H9 (cell line): ENCODE data around the gene MEG3. TPM values are rescaled to one million over a fixed set of nuclear protein-coding genes. Genes with fewer than 3 reads are reported as not detected.
A peak's percentile ranks its signal among the peaks of the same experiment; 100 is the strongest.

Experiments used
- DNase-seq: peaks from one replicate; pipeline ENCODE4 v3.0.0-alpha.2; 2017
- H2AFZ ChIP-seq: one replicate; pipeline ENCODE4 v1.6.1; 2013; ENCODE audit warnings: mild to moderate bottlenecking, low read length, control low read depth, moderate library complexity
- H2AK5ac ChIP-seq: 2 replicates; pipeline ENCODE4 v1.6.1; 2013; ENCODE audit warnings: low read length, control low read depth, mixed read lengths; ENCODE audit not compliant: insufficient read length
- H2BK120ac ChIP-seq: one replicate; pipeline ENCODE4 v1.6.1; 2013; ENCODE audit warnings: low read depth, mild to moderate bottlenecking, low read length, control low read depth, inconsistent platforms; ENCODE audit not compliant: poor library complexity, severe bottlenecking
- H2BK12ac ChIP-seq: 2 replicates; pipeline ENCODE4 v1.6.1; 2013; ENCODE audit warnings: low read length, control low read depth, mixed read lengths, low read depth; ENCODE audit not compliant: insufficient read length
- H2BK15ac ChIP-seq: 2 replicates; pipeline ENCODE4 v1.6.1; 2013; ENCODE audit warnings: low read depth, low read length, control low read depth
- H2BK20ac ChIP-seq: one replicate; pipeline ENCODE4 v1.6.1; 2013; ENCODE audit warnings: low read depth, mild to moderate bottlenecking, low read length, control low read depth, inconsistent platforms; ENCODE audit not compliant: poor library complexity, severe bottlenecking
- H2BK5ac ChIP-seq: 2 replicates; pipeline ENCODE4 v1.6.1; 2013; ENCODE audit warnings: low read length, control low read depth, mixed read lengths; ENCODE audit not compliant: insufficient read length
- H3K14ac ChIP-seq: 2 replicates; pipeline ENCODE4 v1.6.1; 2013; ENCODE audit warnings: low read length, control low read depth; ENCODE audit not compliant: insufficient read depth
- H3K18ac ChIP-seq: 2 replicates; pipeline ENCODE4 v1.6.1; 2013; ENCODE audit warnings: low read depth, mild to moderate bottlenecking, mixed read lengths, low read length, control low read depth; ENCODE audit not compliant: insufficient read length
- H3K23ac ChIP-seq: 2 replicates; pipeline ENCODE4 v1.6.1; 2013; ENCODE audit warnings: low read length, control low read depth, mixed read lengths, low read depth; ENCODE audit not compliant: insufficient read length
- H3K23me2 ChIP-seq: 2 replicates; pipeline ENCODE4 v1.6.1; 2013; ENCODE audit warnings: low read depth, mild to moderate bottlenecking, mixed read lengths, low read length, control low read depth; ENCODE audit not compliant: insufficient read length, poor library complexity, severe bottlenecking
- H3K27ac ChIP-seq: 2 replicates; pipeline ENCODE4 v1.5.1; 2013; ENCODE audit warnings: low read length, control low read depth, mixed read lengths, low read depth; ENCODE audit not compliant: insufficient read length
- H3K27me3 ChIP-seq: 2 replicates; pipeline ENCODE4 v1.6.1; 2013; ENCODE audit warnings: low read length, control low read depth, inconsistent platforms; ENCODE audit not compliant: insufficient read depth
- H3K4ac ChIP-seq: 2 replicates; pipeline ENCODE4 v1.6.1; 2013; ENCODE audit warnings: low read depth, mild to moderate bottlenecking, control low read depth, inconsistent platforms, low read length, moderate library complexity
- H3K4me1 ChIP-seq: 2 replicates; pipeline ENCODE4 v1.6.1; 2013; ENCODE audit warnings: low read length, control low read depth, inconsistent platforms; ENCODE audit not compliant: insufficient read depth
- H3K4me2 ChIP-seq: 2 replicates; pipeline ENCODE4 v1.6.1; 2013; ENCODE audit warnings: low read length, control low read depth, mixed read lengths; ENCODE audit not compliant: insufficient read length, insufficient read depth
- H3K56ac ChIP-seq: 2 replicates; pipeline ENCODE4 v1.6.1; 2013; ENCODE audit warnings: low read depth, mild to moderate bottlenecking, mixed read lengths, low read length, control low read depth; ENCODE audit not compliant: insufficient read length
- H3K79me1 ChIP-seq: 2 replicates; pipeline ENCODE4 v1.6.1; 2013; ENCODE audit warnings: low read depth, mild to moderate bottlenecking, moderate library complexity, low read length, control low read depth, inconsistent platforms; ENCODE audit not compliant: insufficient read depth, poor library complexity, severe bottlenecking
- H3K79me2 ChIP-seq: 2 replicates; pipeline ENCODE4 v1.6.1; 2013; ENCODE audit warnings: low read length, control low read depth, inconsistent platforms; ENCODE audit not compliant: insufficient read depth
- H3K9ac ChIP-seq: 2 replicates; pipeline ENCODE4 v1.6.1; 2013; ENCODE audit warnings: low read length, control low read depth, mixed read lengths; ENCODE audit not compliant: insufficient read length; ENCODE audit errors: extremely low read depth
- H3K9me3 ChIP-seq: one replicate; pipeline ENCODE4 v1.6.1; 2013; ENCODE audit warnings: low read depth, low read length, inconsistent platforms; ENCODE audit not compliant: control insufficient read depth
- H3T11ph ChIP-seq: one replicate; pipeline ENCODE4 v1.6.1; 2013; ENCODE audit warnings: mild to moderate bottlenecking, low read length, control low read depth, inconsistent platforms
- H4K20me1 ChIP-seq: one replicate; pipeline ENCODE4 v1.6.1; 2013; ENCODE audit not compliant: control insufficient read depth, insufficient read length, insufficient read depth
- H4K5ac ChIP-seq: 2 replicates; pipeline ENCODE4 v1.6.1; 2013; ENCODE audit warnings: low read depth, mild to moderate bottlenecking, mixed read lengths, low read length, control low read depth; ENCODE audit not compliant: insufficient read length
- H4K8ac ChIP-seq: replicated peaks from 2 replicates; pipeline ENCODE4 v1.6.1; 2013; ENCODE audit warnings: low read length, control low read depth, mixed read lengths, low read depth; ENCODE audit not compliant: insufficient read length
- H4K91ac ChIP-seq: 2 replicates; pipeline ENCODE4 v1.6.1; 2013; ENCODE audit warnings: low read depth, mild to moderate bottlenecking, moderate library complexity, mixed read lengths, low read length, control low read depth; ENCODE audit not compliant: insufficient read length
- H3K27ac Mint-ChIP-seq, 3 experiments: 2 replicates in 2 of 3; 3 replicates in 1 of 3; pipeline ENCODE4 v1.8.0; 2020 to 2021; ENCODE audit warnings: mixed read lengths in 3 of 3, mild to moderate bottlenecking in 1 of 3, moderate library complexity in 1 of 3
- H3K27me3 Mint-ChIP-seq: 2 replicates; pipeline ENCODE4 v1.8.0; 2021; ENCODE audit warnings: low read depth, mild to moderate bottlenecking, moderate library complexity, mixed read lengths
- H3K36me3 Mint-ChIP-seq, 3 experiments: 2 replicates in 2 of 3; 3 replicates in 1 of 3; pipeline ENCODE4 v1.8.0; 2020 to 2021; ENCODE audit warnings: low read depth in 3 of 3, mixed read lengths in 3 of 3; ENCODE audit not compliant: insufficient read depth in 1 of 3
- H3K4me1 Mint-ChIP-seq, 2 experiments: 2 replicates each; pipeline ENCODE4 v1.8.0; 2020; ENCODE audit warnings: mixed read lengths in 2 of 2
- H3K4me3 Mint-ChIP-seq, 2 experiments: 2 replicates in 1 of 2; 3 replicates in 1 of 2; pipeline ENCODE4 v1.8.0; 2020 to 2021; ENCODE audit warnings: mild to moderate bottlenecking in 2 of 2, mixed read lengths in 2 of 2, moderate library complexity in 1 of 2
- H3K9me3 Mint-ChIP-seq, 2 experiments: 2 replicates in 1 of 2; 3 replicates in 1 of 2; pipeline ENCODE4 v1.8.0; 2020; ENCODE audit warnings: mild to moderate bottlenecking in 2 of 2, mixed read lengths in 2 of 2, moderate library complexity in 1 of 2
- CTCF ChIP-seq: fragments of 200-600 bp; sonication (generic); conservative IDR thresholded peaks from 3 replicates; pipeline ENCODE4 v1.8.0; 2021; ENCODE audit warnings: antibody characterized with exemption, mild to moderate bottlenecking
- WGBS: extraction: QIAGEN DNeasy Blood & Tissue Kit; methylation state at CpG from one replicate; pipeline ENCODE4 v1.1.7; 2013; ENCODE audit warnings: missing lambda C conversion rate, low lambda C conversion rate, mixed read lengths; ENCODE audit not compliant: insufficient read length; ENCODE audit errors: extremely low coverage; 5-methylcytosine and 5-hydroxymethylcytosine counted together
- total RNA-seq: library from RNA; stranded (reverse); gene quantifications from 2 replicates; pipeline ENCODE4 v1.2.1, GENCODE V29; 2021

Gene MEG3
- total RNA-seq, 1 experiment from 2014 or later = 0.52 TPM

DNA sequence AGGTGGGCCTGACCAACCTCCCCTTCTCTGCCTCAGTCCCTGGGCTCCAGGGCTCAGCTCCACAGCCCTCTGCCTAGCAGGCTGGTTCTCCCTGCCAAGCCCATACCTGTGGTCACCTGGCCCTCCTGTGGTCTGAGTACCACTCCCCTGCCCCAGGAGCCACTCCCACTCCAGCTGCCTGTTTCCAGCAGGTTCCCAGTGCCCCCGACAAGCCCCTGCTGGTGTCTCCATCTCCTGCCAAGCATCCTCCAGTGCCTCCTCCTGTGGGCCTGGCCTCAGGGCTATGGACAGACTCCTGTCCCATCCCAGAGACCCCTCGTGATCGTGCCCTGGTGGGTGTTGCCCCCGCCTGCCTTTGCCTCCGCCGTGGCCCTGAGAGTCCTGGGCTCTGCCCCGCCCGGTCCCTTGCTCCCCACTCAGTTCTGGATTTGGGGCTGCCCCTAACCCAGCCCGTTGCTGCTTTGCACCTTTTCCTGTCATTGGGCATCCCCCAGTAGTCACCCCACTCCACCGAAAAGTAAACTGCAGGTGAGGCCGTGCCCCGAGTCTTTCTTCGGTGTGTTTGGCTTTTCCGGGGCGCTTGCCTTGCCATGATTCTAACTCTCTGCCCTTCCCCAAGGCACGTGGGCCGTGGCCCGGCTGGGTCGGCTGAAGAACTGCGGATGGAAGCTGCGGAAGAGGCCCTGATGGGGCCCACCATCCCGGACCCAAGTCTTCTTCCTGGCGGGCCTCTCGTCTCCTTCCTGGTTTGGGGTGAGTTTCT, 9.8 kb downstream of the MEG3 start:
- H2AK5ac ChIP-seq = no peak overlapping the region
- Mint-ChIP-seq H3K4me1 (peaks cover 55 to 69% of the 10 kb centered on the region in 2 experiments), H3K36me3 (no peaks in the 10 kb centered on the region), H3K27me3 (peaks cover 8% of the 10 kb centered on the region), H3K27ac (peak overlapping the region in 1 of 3 experiments; percentile 44; a peak in 1 of 7 replicates), H3K4me3 (no peak overlapping the region), H3K9me3 (peaks cover 2 to 3% of the 10 kb centered on the region in 2 experiments; a peak in 3 of 5 replicates)
- no peak overlapping the region for H3K18ac ChIP-seq
- H3K56ac ChIP-seq = no peak overlapping the region
- H4K5ac ChIP-seq = no peak overlapping the region
- H3K23ac ChIP-seq = no peak overlapping the region
- H2BK5ac ChIP-seq = no peak overlapping the region
- H3K27me3 ChIP-seq = no peaks in the 10 kb centered on the region
- H3K14ac ChIP-seq = no peak overlapping the region
- WGBS = no CpG with 5 or more reads among the region's 24 CpGs
- no peaks in the 10 kb centered on the region for H3K9me3 ChIP-seq
- no peak overlapping the region for H2BK12ac ChIP-seq
- no peak overlapping the region for H4K8ac ChIP-seq
- no peaks in the 10 kb centered on the region for H3K79me1 ChIP-seq
- no peak overlapping the region for H3K9ac ChIP-seq
- H4K20me1 ChIP-seq = no peaks in the 10 kb centered on the region
- no peak overlapping the region for H4K91ac ChIP-seq
- H3T11ph ChIP-seq = no peak overlapping the region
- DNase-seq = no peak
- H2BK120ac ChIP-seq = no peak overlapping the region
- H3K4ac ChIP-seq = no peak overlapping the region
- H2AFZ ChIP-seq = no peak overlapping the region
- no peaks in the 10 kb centered on the region for H3K79me2 ChIP-seq
- no peak for TF ChIP-seq CTCF
- no peak overlapping the region for H3K4me2 ChIP-seq
- H2BK15ac ChIP-seq = no peak overlapping the region
- no peak overlapping the region for H2BK20ac ChIP-seq
- H3K23me2 ChIP-seq = no peaks in the 10 kb centered on the region
- no peak overlapping the region for H3K27ac ChIP-seq
- peaks cover 10% of the 10 kb centered on the region; the same call in 1 of the 2 replicates for H3K4me1 ChIP-seq
